Amygdala (tissue), 56 donors: ENCODE measurements around the gene DUSP22.

Experiments
- DNase-seq, 56 donors: peaks; one replicate each; lab custom pipeline; 2025; lab: John Stamatoyannopoulos, UW

DUSP22 gene

DNA sequence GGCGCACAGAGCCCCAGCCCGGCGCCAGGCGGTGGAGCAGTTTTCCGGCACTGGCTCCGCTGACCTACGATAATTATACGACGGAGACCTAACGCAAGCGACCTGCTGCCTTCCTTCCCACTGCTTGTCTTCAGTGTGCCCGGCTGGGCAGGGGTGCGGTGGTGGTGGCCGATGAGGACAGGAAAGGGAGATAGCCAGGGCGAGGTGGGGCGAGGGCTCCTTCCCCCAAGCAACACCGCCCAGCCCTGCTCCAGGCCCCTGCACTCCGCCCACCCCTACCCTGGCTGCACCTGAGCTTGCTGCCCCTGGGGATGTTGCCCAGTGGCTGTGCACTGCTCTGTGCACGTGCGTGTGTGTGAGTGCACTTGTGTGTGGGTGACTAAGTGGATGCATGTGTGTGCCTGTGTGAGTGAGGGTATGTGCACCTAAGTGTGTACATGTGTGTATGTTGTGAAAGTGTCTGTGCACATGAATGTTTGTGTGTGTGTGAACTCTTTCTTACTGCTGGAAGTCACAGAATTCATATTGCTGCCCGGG, 56.6 kb downstream of the DUSP22 start:
- DNase-seq = no peak

DNA sequence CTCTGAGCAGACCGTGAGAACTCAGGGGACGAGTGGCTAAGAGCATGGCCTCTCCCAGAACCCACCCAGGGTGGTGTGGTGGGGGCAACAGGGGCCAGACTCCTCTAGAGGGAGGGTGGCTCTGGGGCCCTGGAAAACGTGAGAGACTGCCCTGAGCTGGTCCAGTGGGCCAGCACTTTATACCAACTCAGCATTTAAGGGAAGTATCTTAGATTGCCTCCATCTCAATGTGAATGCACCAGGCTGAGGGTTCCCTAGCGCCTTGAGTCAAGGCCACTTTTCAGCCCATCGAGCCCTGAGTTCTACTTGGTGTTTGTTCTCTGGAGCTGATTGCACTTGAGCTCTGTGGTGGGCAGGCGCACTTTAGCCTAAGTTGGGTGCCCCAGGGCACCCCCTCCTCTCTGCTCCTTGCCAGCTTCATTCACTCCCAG, 57.2 kb downstream of the DUSP22 start:
- DNase-seq = no peak

DNA sequence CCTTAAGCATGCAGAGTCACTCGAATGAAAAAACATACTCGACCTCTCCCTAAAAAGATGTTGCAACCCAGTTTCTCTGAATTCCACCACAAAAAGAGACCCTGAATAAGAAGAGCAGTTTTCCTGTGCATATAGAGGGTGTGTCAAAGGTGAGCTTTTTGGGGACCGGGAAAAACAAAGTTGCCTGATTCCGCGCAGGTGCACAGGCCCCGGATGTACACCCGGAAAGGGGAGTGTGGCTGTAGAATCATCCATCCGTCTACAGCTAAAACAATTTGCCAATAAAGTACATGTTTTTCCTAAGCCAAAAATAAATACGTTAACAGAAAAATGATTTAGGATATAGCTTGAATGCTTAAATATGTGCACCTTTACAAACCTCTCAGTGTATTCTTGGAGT, 58.1 kb downstream of the DUSP22 start:
- no peak for DNase-seq

DNA sequence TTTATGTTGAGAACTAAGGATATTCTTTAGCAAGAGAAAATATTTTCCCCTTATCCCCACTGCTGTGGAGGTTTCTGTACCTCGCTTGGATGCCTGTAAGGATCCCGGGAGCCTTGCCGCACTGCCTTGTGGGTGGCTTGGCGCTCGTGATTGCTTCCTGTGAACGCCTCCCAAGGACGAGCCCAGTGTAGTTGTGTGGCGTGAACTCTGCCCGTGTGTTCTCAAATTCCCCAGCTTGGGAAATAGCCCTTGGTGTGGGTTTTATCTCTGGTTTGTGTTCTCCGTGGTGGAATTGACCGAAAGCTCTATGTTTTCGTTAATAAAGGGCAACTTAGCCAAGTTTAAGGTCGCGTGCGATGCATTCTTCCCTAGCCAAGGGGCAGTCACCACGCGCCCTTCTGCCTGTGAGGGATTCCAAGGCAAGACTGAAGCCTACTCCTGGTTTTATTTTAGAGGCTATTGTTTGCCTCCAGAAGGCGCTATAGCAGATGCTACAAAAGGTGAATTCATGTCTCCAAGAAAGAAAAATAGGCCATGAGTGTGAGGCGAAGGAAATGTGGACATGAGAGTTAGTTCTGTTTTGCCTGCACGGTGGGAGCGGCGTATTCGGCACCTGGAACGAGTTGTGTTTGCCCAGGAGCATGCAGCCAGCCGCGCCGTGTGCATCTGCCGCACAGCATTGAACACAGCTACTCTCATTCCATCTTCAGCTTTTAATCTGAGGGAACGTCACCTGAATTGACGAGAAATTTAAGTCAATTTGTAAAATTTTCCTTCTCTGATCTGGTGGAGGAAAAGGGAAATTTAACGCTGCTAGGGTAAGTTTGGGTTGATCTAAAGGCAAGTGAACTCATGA, 59.0 kb downstream of the DUSP22 start:
- DNase-seq = no peak

DNA sequence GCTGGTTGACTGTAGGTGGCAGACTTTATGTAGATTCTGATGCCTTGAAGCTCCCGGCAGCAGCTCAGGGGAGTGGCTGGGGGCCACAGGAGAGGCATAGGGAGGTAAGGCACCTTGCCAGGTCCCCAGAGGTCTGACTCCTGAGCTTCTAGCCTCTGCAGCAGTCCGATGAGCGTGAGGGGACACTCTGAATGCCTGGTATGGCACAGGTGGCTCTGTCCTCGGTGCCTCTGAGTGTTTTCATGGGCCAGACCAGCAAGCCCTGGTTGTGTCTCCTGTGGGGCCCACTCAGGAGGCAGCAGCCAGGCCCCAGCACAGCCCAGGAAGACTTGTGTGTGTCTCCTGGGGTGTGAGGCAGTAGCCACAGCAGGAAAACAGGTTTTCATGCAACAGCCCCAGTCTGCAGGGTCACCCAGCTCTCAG, 59.6 kb downstream of the DUSP22 start:
- no peak for DNase-seq

DNA sequence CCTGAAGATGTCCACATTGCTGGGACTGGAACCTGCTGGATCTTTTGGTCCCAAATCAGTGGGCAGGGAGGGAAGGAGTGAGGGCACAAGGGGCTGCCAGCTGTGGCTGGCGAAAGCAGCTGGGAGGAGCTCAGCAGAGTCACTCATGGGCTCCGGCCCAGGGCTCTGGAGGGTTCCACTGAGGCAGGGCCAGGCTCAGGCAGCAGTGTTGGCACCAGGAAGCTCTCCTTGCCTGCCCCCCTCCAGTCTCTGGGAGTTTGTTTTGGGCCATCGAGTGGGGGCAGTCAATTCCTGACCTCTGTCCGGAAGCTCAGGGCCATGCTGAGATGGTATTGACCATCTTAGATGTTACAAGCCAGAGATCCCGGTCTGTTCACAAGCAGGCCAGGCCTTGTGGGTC, 60.2 kb downstream of the DUSP22 start:
- no peak for DNase-seq

DNA sequence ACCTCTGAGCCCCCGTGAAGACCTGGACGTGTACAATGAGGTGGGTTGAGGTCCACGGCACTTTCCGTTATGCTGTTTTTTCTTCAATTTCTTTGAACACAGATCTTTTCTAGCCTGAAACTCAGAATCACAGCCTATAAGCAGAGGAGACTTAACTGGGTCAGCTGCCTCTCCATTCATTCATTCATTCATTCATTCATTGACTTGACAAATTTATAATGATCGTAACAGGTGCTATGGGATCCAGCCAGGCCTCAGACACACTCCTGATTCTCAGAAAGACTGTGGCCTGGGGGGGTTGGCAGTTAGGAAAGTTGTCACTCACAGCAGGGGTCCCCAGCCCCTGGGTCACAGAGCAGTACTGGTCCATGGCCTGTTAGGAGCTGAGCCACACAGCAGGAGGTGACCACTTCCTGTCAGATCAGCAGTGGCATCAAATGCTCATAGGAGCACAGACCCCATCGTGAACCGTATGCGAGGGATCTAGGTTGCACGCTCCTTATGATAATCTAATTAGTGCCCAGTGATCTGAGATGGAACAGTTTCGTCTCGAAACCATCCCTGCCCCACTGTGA, 60.7 kb downstream of the DUSP22 start:
- DNase-seq = no peak

DNA sequence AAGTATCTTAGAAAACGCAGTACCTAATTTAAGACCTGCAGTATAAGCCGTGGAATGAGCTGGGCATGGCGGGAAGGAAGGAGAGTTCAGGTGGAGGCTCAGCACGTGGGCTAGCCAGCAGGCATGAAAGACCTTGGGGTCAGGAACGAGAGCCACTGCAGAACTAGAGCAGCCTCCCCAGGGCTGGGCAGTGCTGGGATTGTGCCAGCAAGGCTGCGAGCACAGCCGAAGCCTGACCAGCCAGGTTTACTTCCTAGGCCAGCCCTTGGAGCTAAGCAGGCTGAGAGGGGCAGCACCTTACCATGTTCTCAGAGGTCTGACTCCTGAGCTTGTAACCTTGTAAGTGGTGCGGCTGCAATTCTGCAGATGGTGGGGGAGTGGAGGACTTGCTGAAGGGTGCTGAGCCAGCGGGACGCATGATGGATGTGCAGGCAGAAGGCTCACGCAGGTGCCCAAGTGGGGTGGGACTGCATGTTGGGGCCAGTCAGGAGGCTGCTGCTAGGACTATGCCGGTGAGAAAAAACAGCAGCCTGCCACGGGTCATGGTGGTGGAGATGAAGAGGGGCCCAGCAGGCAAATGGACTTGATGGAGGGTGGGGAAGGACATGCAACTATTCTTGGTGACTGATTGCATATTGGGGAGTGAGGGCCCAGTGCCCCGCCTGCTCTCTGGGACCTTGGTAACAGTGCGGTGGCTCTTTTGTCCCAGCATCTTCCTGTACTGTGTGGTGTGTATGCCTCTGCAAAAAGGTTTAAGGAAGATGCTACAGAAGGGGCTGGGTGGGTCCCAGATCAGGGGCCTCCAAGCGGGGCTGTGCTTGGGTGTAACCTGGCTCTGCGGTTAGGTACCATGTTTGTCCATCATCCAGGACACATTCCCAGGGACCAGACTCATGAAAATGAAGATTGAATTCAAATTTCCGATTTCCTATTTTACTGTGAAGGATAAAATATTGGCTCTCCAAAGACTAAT, 61.6 kb downstream of the DUSP22 start:
- DNase-seq = no peak

DNA sequence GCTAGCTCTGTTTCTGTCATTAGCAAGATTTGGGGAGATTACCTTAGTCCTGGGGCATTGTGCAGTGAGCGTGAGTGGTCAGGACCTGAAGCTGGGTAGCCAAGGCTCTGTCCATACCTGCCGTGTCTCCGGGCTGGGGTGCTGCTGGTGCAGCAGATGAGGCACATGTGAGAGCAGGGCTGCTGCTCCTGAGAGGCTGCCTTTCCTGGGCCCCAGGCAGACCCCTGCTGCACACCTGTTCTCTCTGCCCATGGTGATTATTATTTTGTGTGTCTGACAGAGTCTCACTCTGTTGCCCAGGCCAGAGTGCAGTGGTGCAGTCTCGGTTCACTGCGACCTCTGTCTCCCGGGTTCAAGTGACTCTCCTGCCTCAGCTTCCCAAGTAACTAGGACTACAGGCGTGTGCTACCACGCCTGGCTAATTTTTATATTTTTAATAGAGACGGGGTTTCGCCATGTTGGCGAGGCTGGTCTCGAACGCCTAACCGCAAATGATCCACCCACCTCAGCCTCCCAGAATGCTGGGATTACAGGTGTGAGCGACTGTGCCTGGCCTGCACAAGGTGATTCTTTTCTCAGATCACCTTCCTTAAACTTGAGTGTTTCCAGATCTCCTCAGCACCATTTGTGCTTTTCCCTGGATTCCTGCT, 62.5 kb downstream of the DUSP22 start:
- DNase-seq = no peak

DNA sequence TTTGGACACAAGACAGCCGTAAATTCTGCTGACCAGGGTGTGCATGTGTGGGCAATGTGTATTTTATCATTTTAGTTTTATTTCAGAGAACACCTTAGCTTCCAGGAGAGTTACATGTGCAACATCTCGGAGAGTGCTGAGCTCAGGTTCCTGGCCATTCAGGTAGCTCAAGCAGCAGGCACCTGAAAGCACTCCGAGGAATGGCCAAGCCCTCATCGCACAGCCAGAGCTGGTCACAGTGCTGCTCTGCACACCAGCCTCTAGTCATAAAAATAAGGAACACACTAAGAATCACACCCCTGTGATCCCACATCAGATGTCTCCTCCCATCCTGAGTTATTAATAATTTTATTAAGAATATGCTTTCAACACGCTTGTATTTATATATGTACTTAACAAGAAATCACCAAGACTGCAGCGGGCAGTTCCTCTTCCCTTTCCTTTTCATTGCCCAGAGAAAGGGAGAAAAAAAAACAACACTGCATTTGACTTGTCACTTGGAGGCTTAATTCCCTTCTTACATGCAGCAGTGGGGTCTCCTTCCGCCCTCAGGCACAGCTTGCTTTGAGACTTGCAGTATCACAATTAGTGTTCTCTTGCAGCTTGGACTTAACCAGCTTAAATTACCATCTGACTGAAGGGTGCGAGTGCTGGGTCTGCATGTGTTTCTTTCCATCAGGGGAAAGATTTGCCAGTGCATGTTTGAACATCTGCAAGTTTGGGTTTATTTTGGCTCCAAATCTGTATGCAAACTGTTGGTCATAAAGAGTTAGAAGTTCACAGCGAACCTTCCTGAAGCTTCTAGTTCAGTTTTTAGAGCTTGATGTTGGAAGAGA, 63.3 kb downstream of the DUSP22 start:
- DNase-seq = no peak

DNA sequence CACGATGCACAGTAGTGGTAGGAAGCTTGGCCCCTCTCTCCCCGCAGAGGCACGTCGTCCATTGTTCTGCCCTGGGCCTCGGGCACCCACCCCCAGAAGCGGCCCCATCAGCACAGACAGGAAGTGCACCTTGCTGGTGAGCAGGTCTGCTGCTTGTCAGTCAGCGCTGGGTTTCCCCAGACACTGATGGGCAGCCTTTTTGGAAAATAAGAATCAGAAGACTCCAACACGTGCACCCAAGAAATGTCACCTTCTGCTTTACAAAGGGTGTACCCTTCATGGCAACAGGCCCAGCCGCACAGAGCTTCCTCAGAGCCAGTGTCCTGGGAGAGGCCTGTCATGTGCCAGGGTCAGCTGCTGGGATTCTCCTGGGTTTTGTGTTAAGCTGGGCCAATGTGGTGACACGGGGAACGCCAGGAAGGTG, 64.6 kb downstream of the DUSP22 start:
- DNase-seq = no peak

DNA sequence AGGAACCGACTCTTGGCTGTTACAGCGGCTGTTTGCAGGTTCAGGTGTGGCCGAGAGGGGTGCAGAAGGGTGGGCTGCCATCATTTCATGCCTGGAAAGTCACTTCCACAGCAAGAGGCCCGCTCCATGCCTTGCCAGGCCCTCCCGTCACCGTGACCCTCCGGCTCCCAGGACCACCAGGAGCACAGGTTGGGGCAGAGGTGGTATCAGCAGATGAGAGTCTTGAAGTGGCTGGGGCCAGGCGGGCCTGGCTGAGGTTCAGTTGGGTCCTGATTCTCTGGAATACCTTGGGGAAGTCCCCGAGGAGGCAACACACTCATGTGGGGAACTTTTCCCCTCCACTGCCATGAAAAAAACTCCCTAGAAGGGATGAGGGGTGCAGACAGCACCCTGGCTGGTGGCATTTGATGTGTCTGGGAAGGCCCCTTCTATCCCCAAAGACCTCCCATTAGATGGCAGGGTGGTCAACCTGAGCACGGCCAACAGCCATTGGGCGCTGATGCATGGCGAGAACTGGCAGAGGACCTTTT, 65.0 kb downstream of the DUSP22 start:
- DNase-seq = no peak

DNA sequence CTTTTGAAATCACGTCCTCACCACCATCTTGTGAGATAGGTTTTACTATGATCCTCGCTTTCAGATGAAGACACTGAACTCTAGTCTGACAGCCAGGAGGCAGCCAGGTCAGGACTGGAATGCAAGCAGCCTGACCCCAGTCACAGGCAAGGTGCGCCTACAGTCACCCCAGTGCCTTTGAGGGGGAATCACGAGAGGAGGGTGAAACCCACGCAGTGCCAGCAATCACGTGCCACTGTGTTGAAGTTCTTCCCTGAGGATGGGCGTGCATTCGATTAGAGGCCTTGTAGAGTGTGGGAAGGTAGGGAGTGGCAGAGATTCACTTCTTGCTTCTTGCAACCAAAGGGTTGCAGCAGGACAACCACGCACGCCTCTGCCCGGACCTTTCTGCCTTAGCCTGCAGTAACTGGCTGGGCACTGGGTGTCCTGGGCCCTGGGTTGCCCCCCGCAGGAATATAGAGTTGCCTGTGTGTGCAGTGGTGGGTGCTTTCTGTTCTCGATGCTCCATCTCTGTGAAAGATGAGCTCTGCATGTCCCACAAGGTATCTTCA, 65.6 kb downstream of the DUSP22 start:
- no peak for DNase-seq

DNA sequence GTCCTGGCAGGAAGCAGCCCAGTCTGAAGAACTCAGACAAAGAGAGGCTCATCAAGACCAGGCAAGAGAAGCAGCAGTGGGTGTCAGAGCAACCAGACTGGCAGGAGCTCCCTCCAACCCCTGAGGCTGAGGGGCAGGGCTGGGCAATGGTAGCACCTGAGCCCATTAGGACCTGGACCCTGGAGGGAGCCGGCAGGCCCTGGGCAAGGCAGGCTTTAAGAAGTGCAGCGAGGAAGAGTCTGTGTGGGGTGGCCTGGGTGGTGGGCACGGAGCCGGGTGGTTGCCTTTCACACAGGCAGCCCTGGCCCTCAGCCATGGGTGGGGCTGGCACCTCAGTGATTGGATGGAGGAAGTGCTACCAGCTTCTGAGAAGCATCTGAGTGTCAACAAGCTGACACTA, 66.1 kb downstream of the DUSP22 start:
- no peak for DNase-seq

DNA sequence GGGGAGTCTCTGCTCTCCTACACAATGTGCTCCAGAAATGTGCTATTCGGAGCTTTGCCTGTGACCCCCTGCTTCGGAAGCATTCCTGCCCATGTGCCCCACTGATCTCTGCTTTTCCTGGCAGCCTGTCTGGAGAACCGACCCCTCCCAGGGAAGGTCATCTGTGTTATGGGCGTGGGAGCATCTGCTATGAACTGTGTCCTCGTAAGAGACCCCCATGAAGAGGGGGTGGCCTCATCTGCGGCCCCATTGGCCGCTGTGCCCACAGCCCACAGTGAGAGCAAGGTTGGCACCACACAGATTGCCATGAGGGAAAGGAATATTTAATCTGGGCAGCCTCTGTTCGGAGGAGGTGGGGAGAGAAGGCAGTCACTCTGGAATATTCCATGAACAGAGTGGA, 66.6 kb downstream of the DUSP22 start:
- DNase-seq = no peak

DNA sequence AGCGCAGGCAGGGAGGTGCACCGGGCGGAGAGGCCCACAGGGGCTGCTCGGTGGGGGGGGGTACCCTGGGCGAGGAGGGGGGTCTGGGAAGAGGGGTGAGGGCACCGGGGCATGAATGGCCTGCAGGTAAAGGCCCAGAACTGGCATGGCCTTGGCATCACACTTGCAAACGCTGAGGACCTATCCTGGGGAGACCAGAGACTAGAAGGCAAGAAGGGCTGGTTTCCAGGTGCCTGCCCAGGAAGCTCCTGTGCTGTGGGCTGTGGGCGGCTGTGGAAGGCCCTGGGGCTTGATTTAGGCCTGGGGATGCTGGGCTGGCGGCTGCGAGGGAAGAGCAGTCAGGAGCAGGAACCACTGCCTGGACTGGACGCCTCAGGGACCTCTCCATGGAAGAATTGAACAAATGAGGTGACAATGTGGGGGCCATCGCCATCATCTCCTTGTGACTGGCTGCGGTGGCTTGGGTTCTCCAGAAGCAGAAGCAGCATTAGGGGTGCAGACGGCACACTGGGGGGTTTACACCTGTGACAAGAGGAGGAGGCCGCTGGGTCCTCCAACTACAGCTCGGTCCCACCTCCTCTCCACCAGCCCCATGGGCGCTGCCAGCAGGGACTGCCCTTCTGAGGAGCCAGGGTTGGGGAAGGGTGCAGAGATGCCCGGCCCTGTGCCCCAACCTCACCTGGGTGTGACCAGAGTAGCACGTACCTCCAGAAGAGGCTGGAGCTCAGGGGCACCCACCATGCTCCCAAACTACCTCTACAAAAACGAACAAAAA, 67.2 kb downstream of the DUSP22 start:
- DNase-seq = no peak

DNA sequence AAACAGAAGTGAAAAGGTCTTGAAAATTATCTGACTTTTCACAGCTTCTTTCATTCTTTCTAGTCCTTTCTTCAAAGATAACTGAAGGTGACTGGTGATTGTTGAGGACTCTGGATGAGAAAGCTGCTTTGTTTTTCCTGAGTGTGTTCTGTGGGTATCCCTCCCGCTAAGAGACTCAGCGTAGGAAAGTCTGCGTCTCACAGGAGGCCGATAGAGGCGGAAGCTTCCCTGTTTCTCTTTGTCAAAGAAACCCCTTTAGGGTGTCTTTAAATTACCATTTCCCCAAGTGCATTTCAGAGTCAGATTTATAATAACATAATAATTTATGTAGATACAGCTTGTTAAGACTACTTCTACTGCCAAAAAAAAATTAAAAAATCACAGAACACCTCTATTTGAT, 68.1 kb downstream of the DUSP22 start:
- no peak for DNase-seq

DNA sequence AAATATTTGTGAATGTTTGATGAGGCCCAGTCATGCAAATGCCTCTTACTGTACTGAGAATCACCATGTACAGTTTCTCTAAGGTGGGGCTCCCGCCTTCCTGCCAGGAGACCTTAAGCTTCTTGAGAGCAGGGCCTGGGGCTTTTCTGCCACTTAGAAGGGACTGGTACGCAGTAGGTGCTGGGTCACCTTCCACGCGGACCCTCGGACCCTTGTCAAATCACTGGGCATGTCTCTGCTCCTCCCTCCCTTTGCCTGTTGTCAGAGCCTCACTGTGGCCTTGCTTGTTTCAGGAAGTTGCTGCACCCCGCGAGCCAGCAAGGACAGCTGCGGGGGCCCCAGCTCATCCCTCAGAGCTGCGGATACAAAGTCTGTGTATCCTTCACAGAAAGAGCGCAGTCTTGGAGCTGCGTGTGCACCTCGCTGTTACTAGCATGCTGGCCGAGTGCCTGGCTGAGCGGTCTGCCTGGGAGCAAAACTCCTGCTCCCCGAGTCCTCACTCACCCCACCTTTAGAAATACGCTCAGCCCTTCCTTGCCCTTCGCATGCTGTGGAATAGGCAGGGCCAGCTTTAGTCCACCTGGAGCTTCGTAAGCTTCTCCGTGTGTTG, 68.6 kb downstream of the DUSP22 start:
- DNase-seq = no peak
